ENCODE data around the gene CXorf65.

The CXorf65 gene

DNA sequence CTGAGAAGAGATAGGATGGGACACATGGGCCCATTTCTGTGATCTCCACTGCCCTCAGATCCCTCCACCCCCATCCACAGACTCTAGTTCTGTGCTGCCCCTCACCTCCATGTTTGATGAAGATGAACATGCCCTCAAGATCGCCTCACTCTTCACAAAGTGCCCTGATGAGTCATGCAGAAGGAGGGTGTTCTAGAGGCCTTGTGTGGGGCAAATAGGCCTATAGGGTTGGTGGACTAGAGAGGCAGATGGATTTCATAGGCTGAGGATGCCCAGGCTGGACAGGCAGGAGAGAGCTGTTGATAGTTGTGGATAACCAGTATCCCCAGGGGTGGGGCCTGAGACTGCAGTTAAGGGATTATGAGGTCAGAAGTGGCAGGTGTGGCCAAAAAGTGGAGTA lies at the start of gene CXorf65:
TSS of gene CXorf65 (minus strand) at position 314 of the 400 bp plus-strand sequence. CDS start at position 130, 184 bp downstream.
- no peak for DNase-seq

DNA sequence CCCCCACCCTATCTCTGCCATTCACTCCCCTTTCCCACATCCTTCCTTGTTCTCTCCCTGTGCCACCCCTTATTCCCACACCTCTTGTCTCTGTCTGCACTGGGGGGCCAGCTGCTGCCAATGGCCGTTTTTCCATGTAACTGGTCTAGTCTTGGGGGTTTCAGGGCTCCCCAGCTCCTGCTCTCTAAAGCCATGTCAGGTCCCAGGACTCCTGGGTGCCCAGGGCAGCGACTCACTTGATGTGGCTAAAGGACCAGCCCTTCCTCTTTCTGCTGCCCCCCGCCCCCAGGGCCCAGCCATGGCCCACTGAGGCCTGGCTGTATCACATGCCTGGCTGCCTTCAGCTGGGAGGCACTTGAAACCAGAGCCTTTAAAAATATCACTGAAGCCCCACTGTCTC lies 48.1 kb upstream of the CXorf65 start:
- DNase-seq, result no peak

GRCh38 chrX:71154196-71154595 lies 47.7 kb upstream of the CXorf65 start:
- DNase-seq, result no peak

DNA sequence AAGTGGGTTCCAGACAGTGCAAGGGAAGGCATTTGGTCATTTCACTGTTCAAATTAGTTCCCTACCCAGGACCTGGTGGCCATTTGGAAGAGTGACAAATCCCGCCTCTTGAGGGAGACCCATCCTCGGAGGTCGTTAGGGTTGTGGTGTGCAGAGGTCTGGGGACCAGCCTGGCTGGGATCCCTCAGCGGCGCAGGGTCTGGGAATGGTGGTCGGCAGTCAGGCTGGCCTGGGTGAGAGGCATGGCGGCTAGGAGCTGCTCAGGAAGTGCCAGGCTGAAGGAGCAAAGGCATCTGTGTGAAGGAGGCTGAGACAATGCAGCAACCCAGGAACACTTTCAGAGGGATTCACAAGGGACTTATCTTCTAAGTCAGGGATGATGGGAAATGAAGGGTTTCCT lies 44.8 kb upstream of the CXorf65 start:
- DNase-seq, result no peak

GRCh38 chrX:71148278-71148663 lies 41.7 kb upstream of the CXorf65 start:
- DNase-seq, result no peak

DNA sequence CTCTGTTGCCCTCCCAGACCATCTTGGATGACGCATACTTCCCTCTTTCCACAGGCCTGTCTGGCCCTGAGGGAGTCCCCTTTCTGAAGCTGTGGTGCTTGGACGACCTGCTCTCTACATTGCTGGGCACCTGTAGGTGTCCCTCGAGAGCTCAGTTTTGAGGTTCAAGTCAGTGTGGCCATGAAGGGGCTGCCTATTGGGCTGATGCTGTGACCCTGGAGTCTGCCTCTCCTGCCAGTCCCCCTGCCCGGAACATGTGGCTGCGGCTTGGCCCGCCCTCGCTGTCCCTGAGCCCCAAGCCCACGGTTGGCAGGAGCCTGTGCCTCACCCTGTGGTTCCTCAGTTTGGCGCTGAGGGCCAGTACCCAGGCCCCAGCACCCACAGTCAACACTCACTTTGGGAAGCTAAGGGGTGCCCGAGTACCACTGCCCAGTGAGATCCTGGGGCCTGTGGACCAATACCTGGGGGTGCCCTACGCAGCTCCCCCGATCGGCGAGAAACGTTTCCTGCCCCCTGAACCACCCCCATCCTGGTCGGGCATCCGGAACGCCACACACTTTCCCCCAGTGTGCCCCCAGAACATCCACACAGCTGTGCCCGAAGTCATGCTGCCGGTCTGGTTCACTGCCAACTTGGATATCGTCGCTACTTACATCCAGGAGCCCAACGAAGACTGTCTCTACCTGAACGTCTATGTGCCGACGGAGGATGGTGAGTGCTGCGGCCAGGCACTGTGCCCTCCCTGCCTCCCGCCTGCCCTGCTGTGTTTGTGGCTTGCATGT lies 41.1 kb upstream of the CXorf65 start:
- DNase-seq, result no peak

DNA sequence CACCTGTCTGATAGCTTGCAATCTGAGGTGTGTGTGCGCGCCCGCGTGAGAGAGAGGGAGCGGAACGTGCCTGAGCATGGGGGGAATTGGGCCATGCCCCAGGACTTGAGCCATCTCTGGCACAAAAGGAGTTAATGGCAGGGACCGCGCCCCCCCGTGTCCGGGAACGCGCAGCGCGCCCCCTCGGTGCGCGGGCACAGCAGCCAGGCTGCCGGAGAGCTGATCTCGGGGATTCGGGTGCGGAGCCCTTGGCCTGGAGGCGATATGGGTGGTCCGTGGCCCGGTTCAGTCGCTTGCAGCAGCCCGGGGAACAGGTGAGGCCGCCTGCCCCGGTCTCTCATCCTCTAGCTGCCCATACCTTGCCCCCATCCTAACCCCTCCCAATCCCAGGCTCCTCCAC lies 38.1 kb upstream of the CXorf65 start, which contains the start of gene NLGN3:
TSS of gene NLGN3 (plus strand) at position 191 of the 400 bp plus-strand sequence. CDS start 2,909 bp downstream, outside the sequence.
- DNase-seq, result no peak

DNA sequence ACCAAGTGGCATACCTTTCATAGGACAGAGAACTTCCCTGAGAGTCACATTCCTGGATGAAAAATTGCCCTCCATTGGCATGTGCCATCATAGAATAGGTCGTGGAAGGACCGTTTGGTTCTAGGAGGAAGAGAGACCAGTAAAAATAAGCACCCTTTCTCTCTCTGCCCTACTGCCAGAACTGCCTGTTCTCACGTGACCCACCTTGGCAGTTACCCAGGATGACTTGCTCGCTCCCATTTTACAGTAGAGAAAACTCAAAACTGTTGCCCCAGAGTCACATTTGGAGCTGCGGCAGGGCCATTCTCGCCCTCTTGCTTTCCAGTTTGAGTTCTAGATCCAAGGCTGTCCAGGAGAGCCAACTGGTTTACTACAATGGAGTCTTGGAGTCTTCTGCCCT lies 37.0 kb upstream of the CXorf65 start:
- no peak for DNase-seq

- DNase-seq, result no peak
These were observed 33.9 kb upstream of the CXorf65 start for GRCh38 chrX:71140440-71140839.

DNA sequence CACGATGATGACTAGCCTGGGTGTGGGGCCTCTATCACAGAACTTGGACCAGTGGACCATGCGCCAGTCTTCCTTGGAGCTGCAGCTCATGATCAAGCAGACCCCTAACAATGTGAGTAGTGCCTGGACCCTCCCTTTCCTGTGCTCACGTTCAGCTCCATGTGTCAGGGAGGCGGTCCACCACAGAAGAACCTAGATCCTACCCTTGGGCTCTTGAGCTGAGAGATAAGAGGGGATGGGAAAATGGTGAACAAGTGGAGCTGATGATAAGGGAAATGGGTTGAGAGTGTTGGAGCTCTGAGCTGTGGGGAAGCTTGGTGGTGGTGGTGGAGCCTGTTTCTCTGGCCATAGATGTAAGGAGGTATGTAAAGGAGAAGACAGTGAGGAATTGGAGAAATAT lies 25.0 kb upstream of the CXorf65 start:
- DNase-seq, result no peak

GRCh38 chrX:71128915-71129765 lies 22.6 kb upstream of the CXorf65 start:
- DNase-seq, result no peak

DNA sequence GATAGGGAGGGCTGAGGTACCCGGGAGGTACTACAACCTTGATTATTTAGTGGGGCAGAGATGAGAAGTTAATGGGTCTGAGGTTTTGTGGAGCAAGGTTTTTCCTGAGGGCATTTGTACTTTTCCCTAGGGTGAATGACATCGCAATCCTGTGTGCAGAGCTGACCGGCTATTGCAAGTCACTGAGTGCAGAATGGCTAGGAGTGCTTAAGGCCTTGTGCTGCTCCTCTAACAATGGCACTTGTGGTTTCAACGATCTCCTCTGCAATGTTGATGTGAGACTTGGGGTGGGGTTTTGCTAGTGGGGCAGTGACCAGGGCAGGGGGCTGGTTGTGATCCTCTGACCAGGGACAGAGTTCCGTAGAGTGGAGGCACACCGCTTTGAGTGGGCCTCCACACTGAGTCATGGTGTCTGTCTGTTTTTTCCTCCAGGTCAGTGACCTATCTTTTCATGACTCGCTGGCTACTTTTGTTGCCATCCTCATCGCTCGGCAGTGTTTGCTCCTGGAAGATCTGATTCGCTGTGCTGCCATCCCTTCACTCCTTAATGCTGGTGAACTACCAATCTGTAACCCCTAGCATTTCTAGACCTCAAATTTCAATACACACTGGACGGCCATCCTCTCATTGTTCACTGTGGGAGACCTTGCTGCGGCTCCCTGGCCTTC lies 21.8 kb upstream of the CXorf65 start:
- DNase-seq, result no peak

DNA sequence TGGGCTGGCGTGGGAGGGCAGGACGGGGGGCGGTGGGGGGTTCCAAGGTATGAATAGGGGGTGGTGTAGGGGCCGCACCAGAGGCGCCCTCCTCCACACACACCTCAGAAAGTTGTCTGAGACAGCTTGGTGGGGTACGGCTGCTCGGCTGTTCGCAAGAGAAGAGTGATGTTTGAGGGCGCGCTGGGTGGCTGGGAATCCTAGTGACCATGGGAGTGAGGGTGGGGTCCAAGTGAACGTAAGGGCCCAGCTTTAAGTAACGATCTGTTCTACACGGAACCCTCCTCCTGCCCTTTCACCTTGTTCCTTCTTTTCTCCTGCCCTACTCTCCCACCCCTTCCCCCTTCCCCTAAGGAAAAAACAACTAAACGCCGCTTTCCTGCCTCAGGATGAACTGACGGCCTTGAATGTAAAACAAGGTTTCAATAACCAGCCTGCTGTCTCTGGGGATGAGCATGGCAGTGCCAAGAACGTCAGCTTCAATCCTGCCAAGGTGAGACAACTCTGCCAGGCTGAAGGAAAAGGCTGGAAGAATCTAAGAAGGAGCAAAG lies 12.5 kb upstream of the CXorf65 start:
- no peak for DNase-seq

GRCh38 chrX:71118032-71118984 lies 11.8 kb upstream of the CXorf65 start, which contains the start of gene MED12:
Gene MED12 (plus strand): TSS chrX:71118596. CDS start chrX:71118755, 159 bp downstream.
- DNase-seq, result peak; percentile 1 to 3

DNA sequence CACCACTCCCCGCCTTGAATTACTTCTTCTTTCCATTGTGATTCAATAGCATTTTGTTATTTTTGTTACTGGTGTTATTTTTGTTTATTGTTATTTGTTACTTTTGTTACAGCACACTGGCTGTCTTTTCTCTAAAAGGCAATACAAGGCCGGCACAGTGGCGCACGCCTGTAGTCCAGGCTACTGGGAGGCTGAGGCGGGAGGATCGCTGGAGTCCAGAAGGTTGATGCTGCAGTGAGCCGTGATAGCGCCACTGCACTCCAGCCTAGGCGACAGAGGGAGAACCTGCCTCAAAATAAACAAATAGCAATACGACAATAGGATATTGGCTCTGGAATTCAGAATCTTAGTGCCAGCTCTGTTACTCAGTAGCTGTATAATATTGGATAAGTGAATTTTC lies 10.8 kb upstream of the CXorf65 start:
- no peak for DNase-seq

- no peak for DNase-seq
These were observed 5.4 kb upstream of the CXorf65 start for GRCh38 chrX:71111921-71112431.

GRCh38 chrX:71111141-71111843 lies 4.8 kb upstream of the CXorf65 start, which contains the start of gene IL2RG:
Gene IL2RG (minus strand): TSS chrX:71111577. CDS start chrX:71111539, 38 bp downstream.
- DNase-seq, result no peak

- DNase-seq, result no peak
These were observed 2.5 kb upstream of the CXorf65 start for GRCh38 chrX:71109051-71109450.

DNA sequence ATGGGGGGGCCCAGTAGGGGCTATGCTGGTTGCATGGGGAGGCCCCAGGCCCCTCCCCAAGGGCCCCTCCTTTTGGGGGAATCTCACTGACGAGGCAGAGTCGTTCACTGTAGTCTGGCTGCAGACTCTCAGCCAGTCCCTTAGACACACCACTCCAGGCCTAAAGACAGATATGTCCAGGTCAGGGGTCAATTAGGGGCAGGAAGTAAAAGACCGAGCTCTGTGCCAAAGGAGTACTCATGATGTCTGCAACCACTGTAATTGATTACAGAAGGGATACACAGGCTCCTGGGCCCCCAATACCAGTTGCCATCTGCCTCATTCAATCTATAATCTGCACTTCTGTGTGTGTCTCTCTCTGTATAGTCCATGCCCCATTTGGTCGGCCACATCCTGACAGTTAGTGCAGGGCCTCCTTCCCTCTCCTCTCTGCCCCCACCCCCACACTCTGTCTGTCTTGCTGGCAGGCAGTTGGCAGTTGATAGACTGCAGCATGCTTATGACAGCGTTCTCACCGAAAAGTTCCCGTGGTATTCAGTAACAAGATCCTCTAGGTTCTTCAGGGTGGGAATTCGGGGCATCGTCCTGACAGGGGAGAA lies 1.3 kb upstream of the CXorf65 start:
- DNase-seq, result no peak

- DNase-seq, result no peak
These were observed 705 bp upstream of the CXorf65 start for GRCh38 chrX:71107245-71107644.
